Caki2 (cell line): ENCODE data around the gene SORCS2. TPM values are rescaled to one million over a fixed set of nuclear protein-coding genes. Genes with fewer than 3 reads are reported as not detected.

Experiments
- DNase-seq: peaks from one replicate; pipeline ENCODE4 v3.0.0-alpha.2; 2015; ENCODE audit warnings: low read depth
- in situ Hi-C: cut with HindIII; loops from 2 replicates; pipeline ENCODE4 v1.10.0; 2016; ENCODE audit warnings: low sequenced_read_pairs, low pct_unique_long_range_greater_than_20kb, mixed read lengths
- total RNA-seq: library from RNA; depleted of rRNA; stranded (reverse); fragments of >200 nt; shearing (Covaris generic); gene quantifications from 2 replicates; pipeline ENCODE4 v1.2.3, GENCODE V29; 2014; ENCODE audit warnings: low replicate concordance

The SORCS2 gene
- total RNA-seq, 1 experiment from 2014 or later = 1.4 TPM

DNA sequence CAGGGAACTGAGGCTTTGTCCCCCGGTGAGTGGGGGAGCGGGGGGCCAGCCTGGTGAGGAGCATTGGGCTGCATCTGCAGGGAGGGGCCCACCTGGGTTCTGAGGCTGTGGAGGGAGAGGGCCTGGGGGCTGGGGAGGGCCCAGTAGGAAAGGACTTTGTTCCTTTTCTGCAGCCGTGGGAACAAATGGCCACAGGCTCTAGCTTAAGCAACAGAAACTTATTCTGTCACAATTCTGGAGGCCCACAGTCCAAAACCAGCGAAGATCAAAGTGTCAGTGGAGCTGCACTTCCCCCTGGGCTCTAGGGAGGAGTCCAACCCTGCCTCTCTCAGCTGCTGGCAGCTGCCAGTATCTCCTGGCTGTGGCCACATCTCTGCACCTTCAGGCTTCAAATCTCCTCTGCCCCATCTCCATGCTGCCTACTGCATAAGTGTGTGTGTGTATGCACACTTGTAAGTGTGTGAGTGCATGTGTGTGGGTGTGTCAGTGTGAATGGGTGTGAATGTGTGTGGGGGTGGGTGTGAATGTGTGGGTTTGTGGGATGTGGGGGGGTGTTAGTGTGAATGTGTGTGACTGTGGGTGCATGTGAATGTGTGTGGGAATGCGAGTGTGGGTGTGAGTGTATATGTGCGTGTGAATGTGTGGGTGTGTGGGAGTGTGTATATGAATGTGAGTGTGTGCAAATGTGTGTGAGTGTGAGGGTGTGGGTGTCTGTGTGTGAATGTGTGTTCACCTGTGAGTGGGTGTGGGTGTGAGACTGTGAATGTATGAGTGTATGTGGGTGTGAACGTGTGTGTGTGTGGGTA is 446.8 kb downstream of the SORCS2 start:
- no peak for DNase-seq
- in situ Hi-C loops = no loop called here

DNA sequence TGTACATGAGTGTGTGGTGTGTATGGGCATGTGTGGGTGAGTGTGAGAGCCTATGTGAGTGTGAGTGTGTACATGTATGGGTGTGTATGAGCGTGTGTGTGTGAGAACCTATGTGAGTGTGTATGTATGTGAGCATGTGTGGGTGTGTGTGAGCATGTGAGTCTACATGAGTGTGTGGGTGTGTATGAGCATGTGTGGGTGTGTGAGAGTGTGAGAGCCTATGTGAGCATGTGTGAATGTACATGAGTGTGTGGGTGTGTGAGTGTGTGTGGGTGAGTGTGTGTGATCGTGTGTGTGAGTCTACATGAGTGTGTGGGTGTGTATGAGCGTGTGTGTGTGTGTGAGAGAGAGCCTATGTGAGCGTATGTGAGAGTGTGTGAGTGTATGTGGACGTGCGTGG is 447.8 kb downstream of the SORCS2 start:
- in situ Hi-C loops = no loop called here
- no peak for DNase-seq

DNA sequence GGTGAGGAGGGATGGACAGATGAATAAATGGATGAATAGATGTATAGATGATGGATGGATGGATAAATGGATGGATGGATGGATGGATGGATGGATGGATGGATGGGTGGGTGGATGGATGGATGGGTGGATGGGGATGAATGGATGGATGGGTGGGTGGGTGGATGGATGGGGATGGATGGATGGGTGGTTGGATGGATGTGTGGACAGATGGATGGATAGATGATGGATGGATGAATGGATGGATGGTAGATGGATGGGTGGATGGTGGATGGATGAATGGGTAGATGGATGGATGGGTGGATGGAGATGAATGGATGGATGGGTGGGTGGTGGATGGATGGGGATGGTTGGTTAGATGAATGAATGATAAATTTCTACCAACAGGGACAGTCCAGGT is 449.4 kb downstream of the SORCS2 start:
- no peak for DNase-seq
- in situ Hi-C loops = no loop called here

DNA sequence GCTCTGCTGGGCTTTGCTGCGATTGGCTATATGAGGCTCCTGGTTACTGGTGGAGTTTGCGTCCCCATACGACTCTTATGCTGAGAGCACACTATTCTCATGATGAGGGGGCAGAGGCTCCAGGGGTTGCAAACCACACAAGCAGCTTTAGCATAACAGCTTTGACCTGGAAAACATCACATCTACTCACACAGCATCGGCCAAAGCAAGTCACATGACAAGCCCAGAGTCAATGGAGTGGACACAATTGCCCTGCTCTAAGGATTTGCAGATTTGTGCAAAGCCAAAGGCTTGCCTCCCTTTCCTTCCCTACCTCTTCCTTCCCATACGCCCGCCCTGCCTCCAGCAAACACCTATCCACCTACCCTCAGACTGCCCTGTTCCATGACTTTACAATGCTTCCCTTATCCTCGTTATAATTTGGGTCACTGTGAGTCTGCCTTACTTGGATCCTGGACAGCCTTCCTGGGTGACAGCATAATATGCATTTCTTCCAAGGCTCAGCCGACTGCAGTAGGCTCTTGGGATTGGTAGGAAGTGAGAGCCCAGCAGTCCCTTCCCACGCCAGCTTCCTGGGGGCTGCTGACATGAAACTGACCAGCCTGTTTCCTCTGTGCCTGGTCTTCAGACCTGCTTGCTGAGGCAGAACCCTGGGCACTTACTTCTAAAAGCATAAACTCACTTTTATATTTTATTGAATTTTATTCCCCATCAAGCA is 450.6 kb downstream of the SORCS2 start:
- in situ Hi-C loops = no loop called here
- DNase-seq = no peak

DNA sequence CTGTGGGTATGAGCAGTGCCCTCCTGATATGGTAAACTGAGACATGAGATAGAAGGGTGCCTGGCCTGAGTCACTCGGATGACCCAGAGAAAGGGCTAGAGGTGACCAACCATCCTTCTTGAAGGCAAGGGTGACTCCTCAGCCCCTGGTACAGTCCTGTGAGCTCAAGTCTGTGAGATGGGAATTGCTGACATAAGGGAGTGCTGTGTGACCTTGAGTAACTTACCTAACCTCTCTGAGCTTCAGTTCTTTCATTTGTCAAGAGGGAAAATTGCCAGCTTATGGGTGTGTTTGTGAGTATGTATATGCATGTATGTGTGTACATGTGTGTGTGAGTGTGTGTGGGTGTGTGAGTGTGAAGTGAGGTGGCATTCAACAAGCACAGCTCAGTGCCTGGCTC is 452.8 kb downstream of the SORCS2 start:
- in situ Hi-C loops = no loop called here
- no peak for DNase-seq

DNA sequence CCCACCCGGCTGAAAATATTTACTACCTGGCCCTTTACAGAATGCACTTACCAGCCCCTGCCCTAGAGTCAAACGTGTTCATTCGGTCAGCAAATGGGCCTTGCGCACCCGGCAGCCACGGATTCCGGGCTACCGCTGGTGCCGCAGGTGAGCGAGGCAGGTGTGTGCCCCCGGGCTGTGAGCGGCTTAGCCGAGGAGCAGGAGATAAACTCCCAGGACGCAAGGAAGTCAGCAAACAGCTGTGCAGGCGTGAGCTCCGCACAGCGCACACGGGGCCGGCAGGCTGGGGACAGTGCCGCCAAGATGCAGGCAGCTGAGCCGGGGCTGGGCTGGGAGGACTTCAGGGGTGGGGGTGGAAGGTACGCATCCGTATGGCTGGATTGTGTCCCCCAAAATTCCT is 453.6 kb downstream of the SORCS2 start:
- no peak for DNase-seq
- in situ Hi-C loops = no loop called here

DNA sequence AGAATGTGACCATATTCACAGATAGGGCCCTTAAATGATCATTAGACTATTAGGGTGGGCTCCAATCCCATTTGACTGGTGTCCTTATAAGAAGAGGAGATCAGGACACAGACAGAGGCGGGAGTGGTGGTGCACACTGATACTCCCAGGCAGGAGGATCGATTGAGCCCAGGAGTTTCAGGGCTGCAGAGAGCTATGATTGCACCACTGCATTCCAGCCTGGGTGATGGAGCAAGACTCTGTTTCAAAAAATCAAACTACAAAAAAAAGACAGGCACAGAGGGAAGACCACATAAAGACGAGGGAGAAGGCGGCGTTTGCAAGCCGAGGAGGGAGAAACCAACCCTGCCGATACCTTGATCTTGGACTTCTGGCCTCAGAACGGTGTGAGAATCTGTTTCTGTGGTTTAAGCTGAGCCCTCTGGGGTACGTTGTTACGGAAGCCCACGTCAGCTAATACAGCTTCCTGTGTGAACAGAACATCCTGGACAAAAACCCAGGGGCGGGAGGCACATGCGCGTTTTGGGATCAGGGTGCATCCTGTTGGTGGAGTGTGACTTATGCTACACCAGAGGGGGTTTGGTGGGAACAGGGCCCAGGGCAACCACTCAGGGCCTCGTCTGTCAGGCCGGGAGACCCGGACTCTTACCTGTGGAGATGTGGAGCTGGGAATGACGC is 454.2 kb downstream of the SORCS2 start:
- in situ Hi-C loops = no loop called here
- no peak for DNase-seq

DNA sequence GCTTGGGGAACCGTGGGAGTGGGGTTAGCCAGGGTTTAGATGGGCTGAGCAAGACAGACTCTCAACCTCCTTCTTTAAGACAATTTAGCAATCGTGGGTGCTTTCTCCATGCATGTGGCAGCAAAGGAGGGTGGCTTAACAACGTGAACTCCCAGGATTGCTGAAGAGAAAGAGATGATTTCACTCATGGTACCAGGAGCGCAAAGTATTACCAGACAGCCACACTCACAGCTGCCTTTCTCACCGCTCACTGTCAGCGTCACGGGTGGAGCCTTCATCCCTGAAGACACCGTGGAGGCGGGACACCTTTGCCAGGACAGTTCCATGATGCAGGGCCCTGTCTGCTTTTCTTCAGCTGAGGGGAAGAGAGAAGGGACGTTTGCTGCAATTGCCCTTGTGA is 454.8 kb downstream of the SORCS2 start:
- no peak for DNase-seq
- in situ Hi-C loops = no loop called here

DNA sequence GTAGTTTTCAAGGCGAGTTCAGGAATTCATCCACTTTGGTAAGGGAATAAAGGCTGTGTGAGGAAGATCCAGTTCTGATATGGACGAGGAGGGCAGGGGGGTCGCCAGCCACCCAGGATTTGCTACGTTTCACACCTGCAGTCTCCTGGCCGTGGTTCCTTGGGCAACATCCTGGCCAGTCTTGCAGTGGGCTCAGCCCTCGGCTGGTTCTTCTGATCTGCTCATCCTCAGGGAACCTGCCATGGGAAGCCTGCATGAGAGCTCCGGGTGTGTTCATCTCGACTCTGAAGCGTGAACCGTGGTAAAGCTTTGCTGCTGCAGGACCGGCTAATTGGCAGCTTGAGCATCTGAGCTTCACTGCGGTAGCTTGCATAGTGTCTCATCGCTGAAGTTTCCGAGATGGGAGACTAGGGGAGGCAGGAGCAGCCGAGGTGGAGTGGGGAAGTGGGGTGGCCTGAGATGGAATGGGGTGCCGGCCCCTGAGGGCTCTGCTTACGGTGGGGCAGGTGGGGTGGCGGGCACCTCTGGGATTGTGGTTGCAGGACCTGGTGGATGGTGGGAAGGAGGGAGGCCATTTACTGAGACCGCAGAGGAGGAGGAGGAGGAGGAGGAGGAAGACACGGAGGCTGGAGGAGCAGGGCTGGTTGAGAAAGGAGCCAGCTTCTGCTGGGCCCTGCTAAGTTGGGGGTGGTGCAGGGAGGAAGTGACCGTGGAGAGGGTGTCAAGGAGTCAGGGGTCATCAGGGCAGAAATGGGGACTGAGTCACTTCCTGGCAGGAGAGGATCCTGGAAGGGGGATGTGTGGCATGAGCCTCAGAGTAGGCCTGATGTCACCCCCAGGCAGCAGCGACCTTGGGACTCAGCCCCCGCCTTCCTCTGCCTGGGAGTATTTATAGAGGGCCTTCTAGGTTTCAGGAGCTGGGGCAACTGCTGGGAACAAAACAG is 455.5 kb downstream of the SORCS2 start:
- no peak for DNase-seq
- in situ Hi-C loops = no loop called here

DNA sequence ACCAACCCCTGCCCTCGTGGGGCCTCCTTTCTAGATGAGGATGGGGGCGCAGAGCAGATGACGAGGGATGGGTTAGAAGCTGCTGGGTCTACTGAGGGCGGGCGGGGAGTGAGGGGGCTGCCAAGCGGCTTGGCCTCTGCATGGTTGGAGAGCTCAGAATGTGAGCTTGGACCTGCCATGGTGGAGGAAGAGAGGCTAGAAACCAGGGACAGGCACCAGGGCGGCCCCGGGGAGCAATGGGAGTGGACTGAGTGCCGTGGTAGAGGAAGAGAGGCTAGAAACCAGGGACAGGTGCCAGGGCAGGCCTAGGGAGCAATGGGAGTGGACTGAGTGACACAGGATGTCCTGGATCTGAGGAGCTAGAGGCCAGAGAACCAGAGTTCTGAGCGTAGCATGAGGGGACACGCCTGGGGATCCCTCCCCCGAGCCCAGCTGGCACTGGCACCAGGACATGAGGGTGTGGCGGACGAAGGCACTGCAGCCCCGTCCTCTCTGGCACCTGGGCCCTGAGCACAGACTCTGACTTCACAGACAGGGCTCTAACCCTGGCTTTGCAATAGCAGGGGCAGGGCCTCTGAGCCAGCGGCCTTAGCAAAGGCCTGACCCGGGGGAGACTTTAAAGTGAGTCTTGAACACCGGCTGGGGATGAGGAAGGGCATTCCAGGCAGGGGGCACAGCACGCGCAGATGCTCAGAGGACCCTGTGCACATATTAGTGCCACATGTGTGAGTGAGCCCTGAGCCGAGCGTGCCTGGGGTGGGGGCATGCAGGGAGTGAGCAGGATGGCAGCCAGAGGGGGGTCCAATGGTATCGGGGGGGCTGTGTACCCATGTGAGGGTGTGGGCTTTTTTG is 456.4 kb downstream of the SORCS2 start:
- DNase-seq = no peak
- in situ Hi-C loops = no loop called here

DNA sequence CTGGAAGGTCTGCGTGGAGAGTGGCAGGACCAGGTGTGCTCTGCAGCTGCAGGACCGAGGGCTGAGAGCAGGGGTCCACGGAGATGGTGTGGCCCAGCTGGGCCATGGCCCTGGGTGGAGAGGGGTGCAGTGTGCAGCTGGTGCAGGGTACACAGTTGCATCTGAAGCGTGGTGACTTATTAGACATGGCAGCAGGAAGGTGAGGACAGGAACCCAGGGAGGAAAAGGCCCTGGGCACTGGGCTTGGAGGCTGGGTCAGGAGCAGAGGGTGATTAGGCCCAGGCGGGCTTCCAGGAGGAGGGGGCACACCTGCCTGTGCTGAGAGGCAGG is 457.0 kb downstream of the SORCS2 start:
- in situ Hi-C loops = no loop called here
- no peak for DNase-seq

DNA sequence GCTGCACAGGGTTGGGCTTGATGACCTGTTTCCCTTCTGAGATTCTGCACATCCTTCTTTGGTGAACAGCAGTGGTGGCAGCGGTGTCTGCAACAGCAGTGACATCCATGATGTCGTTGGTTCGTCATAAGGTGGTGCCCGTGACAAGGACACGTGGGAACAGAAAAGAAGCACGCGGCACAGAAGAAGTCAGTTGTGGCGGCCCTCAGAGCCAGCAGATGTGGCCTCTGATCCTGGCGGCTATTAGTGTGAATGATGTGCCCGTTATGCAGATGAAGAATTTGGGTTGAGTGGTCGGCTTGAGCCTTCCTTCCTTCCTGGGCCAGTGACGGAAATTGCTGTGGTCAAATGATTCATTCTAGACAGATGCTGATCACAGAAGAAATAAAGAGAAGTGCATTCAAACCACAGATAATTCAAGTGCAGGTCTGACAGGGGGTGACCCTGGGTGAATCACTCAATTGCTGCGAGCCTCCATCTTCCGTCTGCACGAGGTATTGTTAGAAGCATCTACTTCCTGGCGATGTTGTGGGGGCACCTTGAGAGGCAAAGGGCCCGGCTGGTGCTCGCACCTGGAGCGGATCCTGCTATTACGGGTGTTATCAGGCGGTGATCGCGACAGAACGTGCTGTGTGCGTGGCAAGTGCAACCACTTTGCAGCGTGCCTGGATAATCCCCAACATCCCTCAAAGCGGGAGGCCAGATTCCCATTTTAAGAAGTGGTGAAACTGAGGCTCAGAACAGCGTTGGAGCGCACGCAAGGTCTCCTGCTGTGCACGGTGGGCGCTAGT is 457.6 kb downstream of the SORCS2 start:
- in situ Hi-C loops = no loop called here
- DNase-seq = peak; percentile 36

DNA sequence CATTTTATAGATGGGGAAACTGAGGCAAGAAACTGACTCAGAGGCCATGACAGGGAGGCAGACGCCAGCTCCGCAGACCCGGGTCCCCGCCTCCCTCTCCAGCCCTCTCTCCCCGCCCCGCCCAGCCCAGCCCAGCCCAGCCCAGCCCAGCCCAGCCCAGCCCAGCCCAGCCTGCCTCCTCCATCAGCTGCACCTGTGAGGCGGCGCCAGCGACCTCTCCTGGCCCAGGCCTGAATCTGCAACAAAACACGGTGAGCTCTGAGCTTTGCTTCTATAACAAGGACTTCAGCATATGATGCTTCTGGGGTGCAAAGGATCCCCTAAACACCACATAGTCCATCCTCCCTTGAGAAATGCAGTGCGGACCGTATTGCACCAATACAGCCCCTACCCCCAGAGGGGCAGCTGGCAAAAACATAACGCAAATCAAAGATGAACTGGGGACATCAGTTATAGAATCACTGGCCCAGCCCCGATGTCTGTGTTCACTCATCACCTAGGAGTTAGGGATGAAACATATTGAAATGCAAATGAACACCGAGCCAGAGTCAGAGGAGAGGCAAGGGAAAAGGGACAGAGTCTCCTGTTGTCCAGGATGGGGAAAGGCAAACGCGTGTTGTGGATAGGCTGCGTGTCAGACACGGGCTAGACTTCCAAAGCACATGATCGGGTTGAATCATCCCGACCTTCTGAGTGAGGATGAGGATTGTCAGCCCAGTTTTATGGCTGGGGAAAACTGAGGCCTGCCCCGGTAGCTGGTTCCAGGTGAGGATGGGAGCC is 458.5 kb downstream of the SORCS2 start:
- in situ Hi-C loops = no loop called here
- DNase-seq = no peak

DNA sequence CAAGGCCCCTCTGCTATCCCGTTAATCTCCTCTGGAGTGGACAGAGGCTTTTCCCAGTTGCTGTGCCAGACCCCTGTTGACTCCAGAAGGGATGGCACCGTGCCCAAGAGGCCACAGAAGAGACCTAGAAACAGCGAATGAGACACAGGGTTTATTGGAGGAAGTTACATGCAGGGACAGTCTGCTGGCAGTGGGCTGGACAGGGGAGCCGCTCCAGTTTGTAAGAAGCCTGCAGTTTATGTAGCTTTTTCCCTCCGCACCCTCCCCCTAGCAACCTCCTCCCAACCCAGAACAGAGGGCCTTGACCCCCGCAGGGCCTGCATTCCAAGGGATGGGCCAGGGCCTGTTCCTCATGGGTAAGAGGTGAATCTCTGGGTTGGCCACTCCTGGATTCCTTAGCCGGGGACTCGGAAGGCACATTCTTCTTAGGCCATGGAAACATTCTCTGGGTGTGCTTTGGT is 459.2 kb downstream of the SORCS2 start:
- no peak for DNase-seq
- in situ Hi-C loops = no loop called here

DNA sequence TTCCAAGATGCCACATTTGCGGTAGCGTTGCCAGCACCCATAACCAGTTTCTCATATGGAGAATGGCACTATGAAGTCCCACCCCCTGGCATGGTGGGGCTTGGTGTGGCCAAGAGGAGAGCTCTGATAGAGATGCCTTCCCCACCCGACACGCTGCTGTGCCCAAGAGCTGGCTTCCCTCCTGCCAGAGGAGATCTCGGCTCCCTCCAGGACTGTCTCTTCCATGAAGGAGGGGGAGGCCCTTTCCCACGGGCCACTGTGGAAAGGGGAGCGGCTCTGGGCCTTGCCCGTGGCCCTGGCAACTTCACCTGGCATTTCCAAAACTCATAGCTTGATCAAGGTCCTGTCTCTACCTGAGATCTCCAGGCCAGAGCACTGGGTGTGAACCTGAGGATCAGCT is 459.7 kb downstream of the SORCS2 start:
- in situ Hi-C loops = no loop called here
- no peak for DNase-seq

DNA sequence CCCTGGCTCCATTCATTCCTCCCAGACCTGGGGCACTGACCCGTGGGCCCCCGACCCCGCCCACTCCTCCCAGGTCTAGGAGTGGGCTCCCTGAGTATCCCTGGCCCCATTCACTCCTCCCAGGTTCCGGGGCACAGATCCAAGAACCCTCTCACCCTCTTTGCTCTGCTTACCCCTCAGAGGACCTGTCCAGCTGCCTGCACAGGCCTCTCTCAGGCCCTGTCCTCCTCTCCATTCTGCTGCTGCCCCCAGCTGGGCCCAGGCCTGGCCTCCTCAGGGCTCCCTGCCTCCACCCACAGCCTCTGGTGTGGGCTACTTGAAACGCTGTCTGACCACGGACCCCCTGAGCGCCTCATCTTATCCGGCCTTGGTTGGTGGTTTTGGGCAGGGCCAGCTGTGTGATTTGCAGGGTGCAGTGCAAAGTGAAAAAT is 460.1 kb downstream of the SORCS2 start:
- in situ Hi-C loops = no loop called here

More for the DNA sequence above, 460.1 kb downstream of the SORCS2 start:
- DNase-seq = no peak
